Measurements from ENCODE around the gene GANAB. TPM values are rescaled to one million over a fixed set of nuclear protein-coding genes. Genes with fewer than 3 reads are reported as not detected.

Gene GANAB
- total RNA-seq, 1 donor from 2014 or later: 323 TPM

DNA sequence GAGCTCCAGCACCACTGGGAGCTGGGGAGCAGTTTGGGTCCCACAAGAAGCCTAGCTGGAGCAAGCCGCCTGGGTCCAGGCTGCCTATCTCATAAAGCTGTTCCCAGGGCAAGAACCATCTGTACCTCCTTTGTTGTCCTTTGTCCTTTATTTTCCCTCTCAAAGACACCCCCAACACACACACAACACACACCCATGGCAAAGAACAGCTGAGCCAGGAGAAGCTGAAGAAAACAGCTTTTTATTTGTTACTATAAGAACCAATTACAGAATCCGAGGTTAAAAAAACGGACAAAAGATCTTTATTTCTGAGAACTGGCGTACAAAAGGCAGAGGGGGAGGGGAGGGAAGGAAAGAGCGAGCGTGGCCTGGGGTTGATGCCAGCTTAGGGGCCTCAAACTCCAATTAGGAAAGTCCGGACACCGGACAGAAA is 53.4 kb downstream of the GANAB start:
- no peak for DNase-seq (ENCODE audit: low read depth)
- H3K36me3 ChIP-seq (ENCODE audit: insufficient read depth, low read length): peaks cover 39% of the 10 kb centered on the region
- no peaks in the 10 kb centered on the region for H3K27me3 ChIP-seq (ENCODE audit: insufficient read depth, low read length)
- peaks cover 38% of the 10 kb centered on the region for H3K36me3 Mint-ChIP-seq (ENCODE audit: low read depth, unreplicated experiment)
- peak overlapping the region; percentile 34 for H3K27ac Mint-ChIP-seq (ENCODE audit: unreplicated experiment)
- H3K9me3 ChIP-seq (ENCODE audit: insufficient read depth, low read depth, low read length): no peaks in the 10 kb centered on the region
- H3K27ac ChIP-seq (ENCODE audit: low read depth, low read length): no peak overlapping the region
- no peaks in the 10 kb centered on the region for H3K27me3 Mint-ChIP-seq (ENCODE audit: low read depth, unreplicated experiment)
- H3K4me2 ChIP-seq (ENCODE audit: low read length): no peak overlapping the region
- H3K9me3 Mint-ChIP-seq (ENCODE audit: unreplicated experiment): no peaks in the 10 kb centered on the region
- no peak overlapping the region for H2AFZ ChIP-seq (ENCODE audit: low read depth, low read length)
- FAIRE-seq: no peak
- peaks cover 44% of the 10 kb centered on the region for H3K79me2 ChIP-seq (ENCODE audit: insufficient read depth, low read length)
- peaks cover 46% of the 10 kb centered on the region for H4K20me1 ChIP-seq (ENCODE audit: insufficient read depth, low read length)
- TF ChIP-seq, protein P1, sequence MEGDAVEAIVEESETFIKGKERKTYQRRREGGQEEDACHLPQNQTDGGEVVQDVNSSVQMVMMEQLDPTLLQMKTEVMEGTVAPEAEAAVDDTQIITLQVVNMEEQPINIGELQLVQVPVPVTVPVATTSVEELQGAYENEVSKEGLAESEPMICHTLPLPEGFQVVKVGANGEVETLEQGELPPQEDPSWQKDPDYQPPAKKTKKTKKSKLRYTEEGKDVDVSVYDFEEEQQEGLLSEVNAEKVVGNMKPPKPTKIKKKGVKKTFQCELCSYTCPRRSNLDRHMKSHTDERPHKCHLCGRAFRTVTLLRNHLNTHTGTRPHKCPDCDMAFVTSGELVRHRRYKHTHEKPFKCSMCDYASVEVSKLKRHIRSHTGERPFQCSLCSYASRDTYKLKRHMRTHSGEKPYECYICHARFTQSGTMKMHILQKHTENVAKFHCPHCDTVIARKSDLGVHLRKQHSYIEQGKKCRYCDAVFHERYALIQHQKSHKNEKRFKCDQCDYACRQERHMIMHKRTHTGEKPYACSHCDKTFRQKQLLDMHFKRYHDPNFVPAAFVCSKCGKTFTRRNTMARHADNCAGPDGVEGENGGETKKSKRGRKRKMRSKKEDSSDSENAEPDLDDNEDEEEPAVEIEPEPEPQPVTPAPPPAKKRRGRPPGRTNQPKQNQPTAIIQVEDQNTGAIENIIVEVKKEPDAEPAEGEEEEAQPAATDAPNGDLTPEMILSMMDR (IDR thresholded peaks at IDR 0.05; ENCODE audit: insufficient read depth, low read depth, low read length): no peak
- TF ChIP-seq EZH2 (IDR thresholded peaks at IDR 0.05; ENCODE audit: insufficient read depth, low read length): no peak
- peaks cover 10% of the 10 kb centered on the region for H3K4me1 ChIP-seq (ENCODE audit: insufficient read depth, low read length)
- no peak overlapping the region for H3K4me3 ChIP-seq (ENCODE audit: insufficient read depth, low read depth, low read length)
- H3K9ac ChIP-seq (ENCODE audit: low read length): peak overlapping the region; percentile 82
- peaks cover 7% of the 10 kb centered on the region for H3K4me1 Mint-ChIP-seq (ENCODE audit: low read depth, unreplicated experiment)
- H3K4me3 Mint-ChIP-seq (ENCODE audit: unreplicated experiment): peak overlapping the region; percentile 64

DNA sequence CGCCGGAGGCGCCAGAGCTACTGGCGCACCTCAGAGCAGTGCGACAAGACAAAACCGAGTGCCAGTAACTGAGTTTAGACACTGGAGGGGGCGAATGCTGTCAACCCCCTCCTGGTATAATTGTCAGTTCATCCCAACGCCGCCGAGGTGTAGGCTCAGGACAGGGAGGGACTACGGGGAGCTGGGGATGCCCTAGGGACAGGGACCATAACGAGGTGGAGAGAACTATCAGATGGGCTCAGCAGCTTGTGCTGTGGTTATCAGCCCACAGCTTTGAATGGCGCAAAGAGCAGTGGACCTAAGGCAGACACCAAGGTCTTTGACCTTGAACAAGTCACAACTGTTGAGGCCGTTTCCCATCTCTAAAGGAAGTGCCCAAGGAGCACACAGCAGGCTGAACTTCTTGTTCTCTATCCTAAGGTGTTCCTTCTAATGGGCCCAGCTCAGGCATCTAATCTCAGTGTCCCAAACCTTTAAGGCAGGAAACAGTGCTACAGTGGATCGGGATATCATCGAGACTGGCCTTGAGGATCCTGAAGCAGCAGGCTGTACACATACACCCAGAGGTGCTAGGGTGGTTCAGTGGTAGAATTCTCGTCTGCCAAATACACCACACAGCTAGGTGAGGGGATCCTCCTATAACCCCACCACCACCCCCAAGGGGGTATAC is 54.1 kb downstream of the GANAB start:
- Mint-ChIP-seq H3K4me1 (ENCODE audit: low read depth, unreplicated experiment) (peaks cover 7% of the 10 kb centered on the region), H3K9me3 (ENCODE audit: unreplicated experiment) (no peaks in the 10 kb centered on the region), H3K36me3 (ENCODE audit: low read depth, unreplicated experiment) (peaks cover 33% of the 10 kb centered on the region), H3K4me3 (ENCODE audit: unreplicated experiment) (peak overlapping the region; percentile 93), H3K27ac (ENCODE audit: unreplicated experiment) (peak overlapping the region; percentile 96), H3K27me3 (ENCODE audit: low read depth, unreplicated experiment) (no peaks in the 10 kb centered on the region)
- Histone ChIP-seq H3K9ac (ENCODE audit: low read length) (peak overlapping the region; percentile 82), H3K79me2 (ENCODE audit: insufficient read depth, low read length) (peaks cover 43% of the 10 kb centered on the region), H4K20me1 (ENCODE audit: insufficient read depth, low read length) (peaks cover 39% of the 10 kb centered on the region), H3K4me3 (ENCODE audit: insufficient read depth, low read depth, low read length) (peak overlapping the region; percentile 96), H3K27ac (ENCODE audit: low read depth, low read length) (peak overlapping the region; percentile 77), H3K4me2 (ENCODE audit: low read length) (peak overlapping the region; percentile 93), H3K27me3 (ENCODE audit: insufficient read depth, low read length) (no peaks in the 10 kb centered on the region), H2AFZ (ENCODE audit: low read depth, low read length) (peak overlapping the region; percentile 79), H3K36me3 (ENCODE audit: insufficient read depth, low read length) (peaks cover 38% of the 10 kb centered on the region), H3K4me1 (ENCODE audit: insufficient read depth, low read length) (peaks cover 10% of the 10 kb centered on the region), H3K9me3 (ENCODE audit: insufficient read depth, low read depth, low read length) (no peaks in the 10 kb centered on the region)
- DNase-seq (ENCODE audit: low read depth): no peak
- TF ChIP-seq, protein P1 (IDR thresholded peaks at IDR 0.05; ENCODE audit: insufficient read depth, low read depth, low read length): no peak
- no peak for TF ChIP-seq EZH2 (IDR thresholded peaks at IDR 0.05; ENCODE audit: insufficient read depth, low read length)
- FAIRE-seq: no peak
